DMS53 treated with DMSO at 0.1 percent for 48 hours (cell line): ENCODE data around the gene SKI.
A peak's percentile ranks its signal among the peaks of the same experiment; 100 is the strongest.

Experiments
- DNase-seq: peaks from one replicate; lab custom pipeline; 2025; ENCODE audit not compliant: unreplicated experiment; lab: John Stamatoyannopoulos, UW

Gene SKI

DNA sequence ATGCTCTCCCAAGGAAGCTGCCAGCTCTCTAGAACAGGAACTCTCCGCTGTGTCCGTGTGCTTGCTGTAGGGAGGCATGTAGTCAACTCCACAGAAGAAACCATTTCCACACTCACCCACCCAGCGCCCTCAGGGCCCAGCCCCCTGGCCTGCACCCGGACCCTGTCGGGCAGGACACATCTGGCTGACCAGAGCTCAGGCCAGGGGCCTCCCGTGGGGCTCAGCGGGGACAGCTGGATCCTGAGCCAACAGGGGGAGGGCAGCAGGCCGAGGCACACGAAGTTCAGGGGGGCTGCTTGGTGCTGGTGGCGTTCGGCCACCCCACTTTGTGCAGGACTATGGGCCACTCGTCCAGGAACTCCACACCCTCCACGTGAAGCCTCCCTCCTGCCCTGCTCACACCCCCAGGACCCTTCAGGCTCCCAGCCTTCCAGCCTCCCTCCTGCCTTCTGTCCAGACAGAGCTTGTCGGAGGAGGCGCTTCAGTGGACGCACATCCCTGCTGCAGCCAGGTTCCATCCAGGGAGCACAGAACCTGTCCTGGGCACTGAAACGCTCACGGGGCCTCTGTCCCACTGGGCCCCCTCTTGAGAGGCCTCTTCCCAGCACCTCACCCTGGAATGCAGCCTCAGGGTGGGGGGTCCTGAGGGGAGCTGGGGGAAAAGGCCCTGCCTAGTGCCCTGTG is 18.6 kb upstream of the SKI start:
- no peak for DNase-seq

DNA sequence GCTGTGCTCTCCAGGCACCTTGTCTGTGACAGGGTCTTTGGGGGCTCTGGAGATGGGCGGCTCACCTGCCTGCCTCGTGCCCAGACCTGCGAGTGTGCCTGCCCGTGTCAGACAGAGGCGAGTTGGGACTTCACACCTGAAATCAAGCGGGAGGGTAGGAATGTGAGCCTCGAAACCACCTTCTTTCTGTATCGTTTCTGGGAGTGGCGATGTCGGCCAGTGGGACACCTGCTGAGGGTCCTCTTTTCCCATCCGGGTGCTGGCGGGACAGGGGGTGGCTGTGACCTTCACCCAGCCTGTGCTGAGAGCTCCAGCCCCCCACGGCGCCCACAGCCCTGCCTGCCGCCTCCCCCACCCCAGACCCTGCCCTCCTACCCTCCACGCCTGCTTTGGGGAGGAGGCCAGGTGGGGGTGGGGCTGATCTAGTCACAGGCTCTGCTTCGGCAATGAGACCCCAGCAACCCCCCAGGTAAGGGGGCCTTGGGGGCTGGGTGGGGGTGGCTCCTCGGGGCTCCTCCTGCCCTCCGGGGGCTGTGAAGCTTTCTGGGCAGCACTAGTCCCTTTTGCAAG is 17.9 kb upstream of the SKI start:
- DNase-seq = no peak

DNA sequence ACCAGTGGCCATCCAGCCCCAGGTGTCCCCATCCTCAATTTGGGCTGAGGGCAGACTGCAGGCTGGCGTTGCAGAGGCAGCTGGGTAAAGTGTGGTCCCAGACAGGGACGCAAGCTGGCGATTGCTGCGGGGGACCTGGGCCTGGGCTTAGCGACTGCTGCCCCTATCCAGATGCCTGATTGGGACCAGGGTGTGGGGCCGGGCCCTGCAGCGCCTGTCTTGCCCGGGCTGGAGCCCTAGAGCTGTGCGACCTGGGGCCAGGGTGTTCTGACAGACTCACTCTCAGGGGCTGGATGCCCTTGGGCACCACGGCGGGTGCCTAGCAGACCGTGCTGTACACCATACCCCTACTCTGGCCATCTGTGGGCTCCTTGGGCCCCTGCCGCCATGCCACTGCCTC is 17.3 kb upstream of the SKI start:
- DNase-seq = no peak

DNA sequence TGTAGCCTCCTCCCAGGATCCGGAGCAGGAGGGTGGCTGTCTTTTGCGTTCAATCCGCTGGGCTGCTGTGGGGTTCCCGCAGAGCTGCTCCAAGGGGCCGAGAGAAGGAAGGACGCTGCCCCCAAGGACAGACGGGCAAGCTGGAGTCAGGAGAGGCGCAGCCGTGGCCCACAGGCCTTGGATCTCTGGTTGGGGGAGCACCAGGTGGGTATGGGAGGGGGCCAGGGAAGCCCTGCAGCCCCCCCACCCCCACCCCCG is 15.9 kb upstream of the SKI start:
- DNase-seq = no peak

DNA sequence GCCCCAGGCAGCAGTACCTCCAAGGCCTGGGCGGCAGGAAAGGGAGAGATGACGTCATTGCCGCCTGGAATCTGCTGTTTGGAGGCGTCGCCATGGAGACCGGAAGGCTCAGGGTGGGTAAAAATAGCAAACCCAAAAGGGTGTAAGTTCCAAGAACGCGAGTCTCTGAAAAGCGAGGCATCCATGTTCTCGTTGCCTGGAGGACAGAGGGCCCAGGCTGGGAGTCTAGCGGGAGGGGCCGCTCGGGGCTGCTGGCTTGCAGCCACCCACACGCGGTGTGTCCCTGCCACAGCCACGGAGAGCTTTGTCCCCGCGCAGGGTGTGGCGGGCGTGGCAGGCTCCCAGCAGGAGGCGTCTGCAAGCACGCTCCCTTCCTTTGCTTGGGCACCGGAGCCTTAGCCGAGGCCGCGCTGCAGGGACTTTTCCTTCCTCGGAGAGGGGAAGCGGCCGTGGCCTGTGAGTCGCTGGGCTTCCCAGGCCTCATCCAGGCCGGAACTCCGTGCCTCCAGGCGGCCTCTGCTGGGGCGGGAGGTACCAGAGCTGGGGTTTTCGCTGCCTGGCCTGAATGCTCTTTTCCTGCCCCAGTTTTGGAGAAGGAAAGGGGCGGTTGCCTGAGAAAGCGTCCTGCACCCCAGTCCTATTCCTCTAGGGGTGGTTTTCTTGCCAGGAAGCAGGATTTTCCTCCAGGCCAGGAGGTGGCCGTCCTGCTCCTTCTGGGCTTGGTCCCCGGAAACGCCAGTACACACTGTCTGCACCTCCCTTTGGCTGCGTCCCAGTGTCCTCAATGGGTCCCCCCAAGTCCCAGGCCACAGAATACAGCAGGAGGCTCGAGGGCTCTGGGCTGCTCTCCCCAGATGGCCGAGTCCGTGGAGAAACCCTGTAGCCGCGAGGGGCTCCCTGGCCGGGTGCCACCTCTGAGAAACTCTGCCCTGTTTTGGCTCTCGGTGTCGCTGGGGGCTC is 15.3 kb upstream of the SKI start:
- peak; percentile 70 for DNase-seq

DNA sequence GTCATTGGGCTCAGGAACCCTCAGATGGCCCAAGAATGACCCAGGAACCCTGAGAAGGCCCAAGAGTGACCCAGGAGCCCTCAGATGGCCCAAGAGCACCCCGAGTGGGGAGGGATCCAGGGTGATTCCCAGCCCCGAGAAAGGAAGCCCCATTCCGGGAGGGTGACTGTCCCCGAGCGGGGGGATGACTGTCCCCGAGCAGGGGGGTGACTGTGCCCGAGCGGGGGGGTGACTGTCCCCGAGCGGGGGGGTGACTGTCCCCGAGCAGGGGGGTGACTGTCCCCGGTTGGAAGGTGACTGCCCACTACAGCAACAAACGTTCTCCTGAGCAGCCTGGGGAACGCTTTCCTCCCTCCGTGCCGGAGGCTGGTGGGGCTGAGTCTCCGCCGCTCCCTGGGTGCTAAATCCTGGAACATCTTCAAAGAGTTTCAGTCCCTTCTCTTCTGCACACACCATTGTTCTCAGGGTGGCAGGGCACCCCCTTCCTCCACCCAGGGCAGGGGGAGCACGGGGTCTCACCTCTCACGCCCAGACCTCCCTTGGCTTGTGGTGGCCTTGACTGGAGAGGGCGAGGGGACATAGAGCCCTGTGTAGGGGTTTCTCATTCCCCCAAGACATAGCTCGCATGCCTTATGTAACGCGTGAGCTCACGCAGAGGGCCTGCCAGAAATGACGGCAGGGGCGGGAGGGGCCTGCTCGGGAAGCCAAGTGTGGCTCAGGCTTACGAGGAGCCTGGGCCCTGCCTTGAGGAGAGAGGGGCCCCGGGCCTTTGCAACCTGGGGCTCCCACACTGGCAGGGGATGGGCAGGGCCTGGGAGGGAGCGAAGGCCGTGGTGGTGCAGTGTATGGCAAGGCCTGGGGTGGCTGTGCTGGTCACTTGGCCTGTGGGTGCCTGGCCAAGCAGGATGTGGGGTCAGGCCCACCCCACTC is 14.3 kb upstream of the SKI start:
- no peak for DNase-seq

DNA sequence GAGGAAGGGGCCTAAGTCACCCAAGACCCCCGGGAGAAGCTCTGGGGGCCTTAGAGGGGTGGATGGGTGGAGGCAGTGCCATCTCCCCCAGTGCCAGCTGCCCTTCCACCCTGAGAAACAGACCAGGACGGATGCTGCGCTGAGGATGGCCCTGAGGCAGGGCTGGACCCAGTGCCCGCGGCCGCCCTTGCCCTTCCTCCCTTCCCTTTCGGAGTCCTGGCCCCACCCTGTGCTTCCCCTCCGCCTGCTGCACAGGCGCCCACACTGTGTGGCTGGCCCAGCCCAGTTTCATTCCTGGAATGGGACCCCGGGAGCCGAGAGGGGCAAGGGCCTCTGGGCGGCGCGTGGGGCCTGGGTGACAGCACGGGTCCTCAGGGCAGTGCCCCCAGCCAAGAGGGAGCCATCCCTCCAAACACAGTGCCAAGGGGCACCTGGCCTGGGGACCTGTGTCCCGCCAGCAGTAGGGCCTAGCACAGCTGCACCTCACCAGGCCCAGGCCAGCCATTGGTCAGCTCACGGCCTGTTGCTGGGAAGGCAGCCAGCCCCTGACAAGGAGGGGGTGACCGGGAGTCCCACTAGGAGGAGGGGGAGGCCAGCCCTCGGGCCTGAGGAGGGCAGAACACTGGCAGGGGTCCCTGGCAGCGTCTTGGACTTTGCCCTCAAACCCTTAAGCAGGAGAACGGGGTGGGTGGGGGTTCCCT is 13.4 kb upstream of the SKI start:
- no peak for DNase-seq

DNA sequence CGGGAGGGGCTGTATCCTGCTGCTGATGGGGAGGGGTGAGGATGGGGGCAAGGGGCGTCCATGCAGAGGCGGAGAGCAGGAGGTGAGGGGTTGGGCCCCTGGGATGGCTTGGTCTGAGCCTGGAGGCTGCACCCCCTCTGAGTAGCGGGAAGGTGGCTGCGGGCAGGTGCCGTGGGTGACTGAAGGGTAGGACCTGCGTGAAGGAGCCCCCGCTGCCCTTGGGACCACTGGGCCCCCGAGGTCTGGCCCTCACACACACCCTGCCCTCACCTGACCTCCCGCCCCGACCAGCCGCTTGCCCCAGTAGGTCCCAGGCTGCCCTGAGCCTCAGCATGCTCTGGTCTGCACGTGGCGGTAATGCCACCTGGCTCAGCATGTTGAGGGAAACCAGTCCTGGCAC is 12.8 kb upstream of the SKI start:
- DNase-seq = no peak

DNA sequence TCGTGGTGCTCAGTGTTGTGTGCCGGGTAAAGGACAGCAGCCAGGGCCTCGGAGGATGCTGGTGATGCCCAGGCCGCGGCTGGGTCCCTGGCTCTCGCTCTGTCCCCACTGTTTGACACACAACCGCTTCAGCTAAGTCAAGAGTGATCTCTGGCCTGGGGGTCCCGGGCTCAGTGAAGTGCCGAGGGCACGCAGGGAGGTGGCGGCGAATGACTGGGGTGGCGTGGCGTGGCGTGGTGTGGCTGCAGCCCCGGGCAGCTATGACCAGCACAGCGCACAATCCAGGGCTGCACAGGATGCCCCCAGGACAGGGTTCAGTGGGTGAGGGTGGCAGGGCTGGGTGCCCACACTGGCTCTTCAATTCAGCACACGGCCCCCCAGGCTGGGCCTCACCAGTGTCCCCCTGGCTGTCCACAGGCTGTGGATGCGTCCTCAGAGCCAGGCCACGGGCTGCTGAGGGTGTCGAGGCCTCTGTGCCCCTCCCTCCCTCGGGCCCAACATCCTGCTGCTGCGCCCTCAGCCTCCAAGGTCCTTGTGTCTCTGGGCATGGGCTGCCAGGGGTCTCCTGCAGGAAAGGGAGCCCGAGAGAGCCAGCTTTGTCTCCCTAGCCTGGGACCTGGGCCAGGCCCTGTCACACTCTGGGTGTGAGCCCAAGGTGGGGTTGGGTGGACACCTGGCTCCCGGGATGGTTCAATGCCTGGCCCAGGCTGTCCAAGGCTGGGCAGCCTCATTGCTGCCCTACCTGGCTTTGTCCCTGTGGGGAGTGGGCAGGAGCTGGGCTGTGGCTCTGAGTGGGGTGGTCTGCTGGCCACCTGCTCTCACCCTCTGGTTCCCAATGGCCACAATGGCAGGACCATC is 12.0 kb upstream of the SKI start:
- no peak for DNase-seq

DNA sequence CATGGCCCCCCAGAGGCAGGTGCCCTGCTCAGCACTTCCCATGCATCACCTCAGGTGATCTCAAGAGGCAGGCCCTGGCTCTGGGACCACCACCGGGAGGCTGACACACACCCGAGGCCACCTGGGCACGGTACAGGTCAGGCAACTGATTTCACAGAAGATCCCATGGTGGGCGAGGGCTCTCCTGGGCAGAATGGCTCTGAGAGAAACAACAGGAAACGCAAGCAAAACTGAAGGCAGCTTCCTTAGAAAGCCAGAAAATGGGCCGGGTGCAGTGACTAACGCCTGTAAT is 11.4 kb upstream of the SKI start:
- DNase-seq = no peak

DNA sequence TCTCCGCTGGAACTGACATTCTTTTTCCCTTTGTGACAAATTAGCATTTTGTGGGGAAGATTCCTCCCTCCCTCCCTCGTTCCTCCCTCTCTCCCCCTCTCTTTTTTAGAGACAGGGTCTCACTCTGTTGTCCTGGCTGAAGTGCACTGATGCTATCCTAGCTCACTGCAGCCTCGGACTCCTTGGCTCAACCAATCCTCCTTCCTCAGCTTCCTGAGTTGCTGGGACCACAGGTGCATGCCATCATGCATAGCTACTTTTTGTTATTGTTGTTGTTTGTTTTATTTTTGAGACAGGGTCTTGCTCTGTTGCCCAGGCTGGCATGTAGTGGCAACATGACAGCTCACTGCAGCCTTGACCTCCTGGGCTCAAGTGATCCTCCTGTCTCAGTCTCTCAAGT is 6.8 kb upstream of the SKI start:
- no peak for DNase-seq

DNA sequence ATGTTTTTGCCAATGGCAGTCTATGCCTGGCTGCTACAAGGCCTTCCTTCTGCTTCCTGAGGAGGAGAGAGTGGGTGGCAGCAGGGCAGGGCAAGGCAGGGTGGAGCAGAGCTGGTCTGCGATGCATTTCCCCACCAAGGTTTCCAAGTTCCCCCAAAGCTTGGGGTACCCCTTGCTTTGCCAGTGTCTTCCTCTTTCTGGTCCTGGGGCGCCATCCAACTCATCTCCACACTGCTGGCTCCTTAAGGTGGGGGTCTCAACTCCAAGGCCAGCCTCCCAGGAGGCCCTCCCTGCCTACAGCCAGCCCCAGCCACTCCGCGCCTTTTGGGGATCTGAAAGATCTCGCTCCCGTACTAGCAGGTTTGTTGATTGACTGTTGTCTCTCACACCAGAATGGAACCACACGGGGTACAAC is 3.9 kb upstream of the SKI start:
- no peak for DNase-seq

DNA sequence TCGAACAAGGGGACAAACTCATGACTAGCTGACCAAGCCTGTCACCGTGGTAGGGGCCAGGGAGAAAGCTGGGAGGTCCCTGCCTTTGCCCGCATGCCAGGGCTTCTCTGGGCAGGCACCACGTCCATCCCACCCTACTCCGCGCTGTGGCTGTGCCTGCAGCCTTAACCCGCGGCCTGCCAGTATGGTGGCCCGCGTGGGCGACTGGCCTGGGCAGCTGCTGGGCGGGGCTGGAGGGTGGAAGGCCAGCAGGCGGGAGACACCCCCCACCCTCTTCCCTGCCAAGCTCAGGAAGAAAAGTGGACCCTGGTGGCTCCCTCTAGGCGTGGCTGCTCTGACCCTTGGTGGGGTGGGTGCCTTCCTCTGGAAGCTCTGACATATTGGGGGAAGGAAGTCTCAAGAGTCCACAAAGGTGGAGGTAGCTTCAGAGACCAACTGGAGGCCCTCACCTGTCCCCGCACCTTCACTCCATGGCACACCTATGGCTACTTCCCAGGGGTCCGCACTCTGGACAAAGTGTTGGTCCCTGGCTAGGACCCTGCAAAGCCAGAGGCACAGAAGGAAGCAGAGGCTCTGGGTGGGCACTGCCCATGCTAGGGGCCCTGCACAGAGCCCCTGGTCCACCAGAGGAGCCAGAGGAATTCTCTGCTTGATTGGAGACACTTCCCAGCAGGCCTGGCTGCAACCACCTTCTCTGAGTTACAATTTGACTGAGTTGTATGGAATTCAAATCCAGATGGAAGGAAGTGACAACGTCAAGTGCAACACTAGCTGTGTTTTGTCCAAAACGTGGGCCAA is 3.3 kb upstream of the SKI start:
- DNase-seq = no peak

DNA sequence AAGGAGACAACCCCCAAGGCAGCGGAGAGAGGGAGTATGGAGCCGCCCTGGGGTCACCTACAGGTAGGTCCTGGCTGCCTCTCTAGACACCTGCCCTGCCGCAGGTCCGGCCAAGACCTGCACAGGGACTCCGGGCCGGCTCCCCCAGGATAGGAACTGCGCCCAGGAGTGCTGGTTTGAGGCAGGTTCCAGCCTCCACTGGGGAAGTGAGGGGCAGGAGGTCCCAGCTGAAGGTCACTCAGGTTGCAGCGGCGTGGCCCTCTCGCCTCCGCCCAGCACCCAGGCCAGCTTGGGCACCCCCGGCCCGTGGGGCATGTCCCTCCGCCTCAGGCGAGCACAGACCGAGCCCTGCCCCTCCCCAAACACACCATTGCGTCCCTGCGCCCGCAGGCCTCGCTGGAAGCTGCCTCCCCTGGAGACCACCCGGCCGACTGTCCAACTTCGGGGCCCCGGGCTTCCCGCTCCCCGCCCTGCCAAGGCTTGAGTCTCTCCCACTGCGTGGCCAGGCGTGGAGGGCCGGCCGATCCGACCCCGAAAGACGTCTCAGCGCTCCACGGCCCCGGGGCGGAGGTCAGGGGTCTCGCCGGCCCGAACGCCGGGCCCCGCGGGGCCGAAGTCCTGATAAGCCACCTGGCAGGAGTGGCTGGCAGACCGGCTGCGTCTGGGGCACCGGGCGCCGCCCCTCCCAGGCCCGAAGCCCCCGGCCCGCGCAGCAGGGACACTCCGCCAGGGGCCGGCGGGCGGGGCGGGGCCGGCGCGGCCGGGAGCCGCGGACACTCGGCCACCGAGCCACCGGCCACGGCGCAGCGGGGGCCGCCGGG is 1.4 kb upstream of the SKI start:
- DNase-seq = no peak

DNA sequence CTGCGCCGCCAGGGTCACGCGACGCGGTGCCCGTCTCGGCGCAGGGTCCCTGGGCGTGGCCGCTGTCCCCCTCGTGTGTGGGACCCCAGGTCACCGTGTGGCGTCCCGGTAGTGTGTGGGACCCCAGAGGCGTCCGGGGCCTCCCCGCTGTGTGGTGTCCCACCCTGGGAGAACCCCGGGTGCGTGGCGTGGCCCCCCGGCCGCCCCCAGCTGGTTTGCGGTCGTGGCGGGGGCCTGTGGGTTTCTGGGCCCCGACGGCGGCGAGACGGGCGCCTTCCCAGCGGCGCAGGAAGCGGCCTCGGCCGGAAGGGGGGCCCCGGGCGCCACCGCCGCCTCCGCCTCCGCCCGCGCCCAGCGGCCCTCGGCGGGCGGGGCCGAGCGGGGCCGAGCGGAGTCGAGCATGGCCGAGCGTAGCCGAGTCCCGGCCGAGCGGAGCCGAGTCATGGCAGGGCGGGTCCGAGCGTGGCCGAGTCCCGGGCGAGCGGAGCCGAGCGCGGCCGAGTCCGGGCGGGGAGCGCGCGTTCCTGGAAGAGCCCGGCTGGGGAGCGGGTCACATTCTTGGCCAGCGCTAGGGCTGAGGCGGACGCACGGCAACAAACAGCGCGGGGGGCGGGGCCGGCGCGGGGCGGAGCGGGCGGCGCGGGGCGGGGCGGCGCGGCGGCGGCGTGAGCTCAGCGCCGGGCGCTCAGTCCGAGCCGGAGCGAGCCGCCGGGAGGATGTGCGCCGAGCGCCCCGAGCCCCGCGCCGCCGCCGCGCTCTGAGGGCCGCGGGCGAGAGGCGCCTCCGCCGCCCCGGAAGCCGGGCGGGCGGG is 568 bp upstream of the SKI start:
- DNase-seq = peak; percentile 92

DNA sequence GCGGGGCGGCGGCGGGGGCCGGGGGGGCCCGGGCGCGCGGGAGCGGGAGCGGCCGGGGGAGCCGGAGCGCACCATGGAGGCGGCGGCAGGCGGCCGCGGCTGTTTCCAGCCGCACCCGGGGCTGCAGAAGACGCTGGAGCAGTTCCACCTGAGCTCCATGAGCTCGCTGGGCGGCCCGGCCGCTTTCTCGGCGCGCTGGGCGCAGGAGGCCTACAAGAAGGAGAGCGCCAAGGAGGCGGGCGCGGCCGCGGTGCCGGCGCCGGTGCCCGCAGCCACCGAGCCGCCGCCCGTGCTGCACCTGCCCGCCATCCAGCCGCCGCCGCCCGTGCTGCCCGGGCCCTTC is 546 bp downstream of the SKI start:
- DNase-seq = no peak

DNA sequence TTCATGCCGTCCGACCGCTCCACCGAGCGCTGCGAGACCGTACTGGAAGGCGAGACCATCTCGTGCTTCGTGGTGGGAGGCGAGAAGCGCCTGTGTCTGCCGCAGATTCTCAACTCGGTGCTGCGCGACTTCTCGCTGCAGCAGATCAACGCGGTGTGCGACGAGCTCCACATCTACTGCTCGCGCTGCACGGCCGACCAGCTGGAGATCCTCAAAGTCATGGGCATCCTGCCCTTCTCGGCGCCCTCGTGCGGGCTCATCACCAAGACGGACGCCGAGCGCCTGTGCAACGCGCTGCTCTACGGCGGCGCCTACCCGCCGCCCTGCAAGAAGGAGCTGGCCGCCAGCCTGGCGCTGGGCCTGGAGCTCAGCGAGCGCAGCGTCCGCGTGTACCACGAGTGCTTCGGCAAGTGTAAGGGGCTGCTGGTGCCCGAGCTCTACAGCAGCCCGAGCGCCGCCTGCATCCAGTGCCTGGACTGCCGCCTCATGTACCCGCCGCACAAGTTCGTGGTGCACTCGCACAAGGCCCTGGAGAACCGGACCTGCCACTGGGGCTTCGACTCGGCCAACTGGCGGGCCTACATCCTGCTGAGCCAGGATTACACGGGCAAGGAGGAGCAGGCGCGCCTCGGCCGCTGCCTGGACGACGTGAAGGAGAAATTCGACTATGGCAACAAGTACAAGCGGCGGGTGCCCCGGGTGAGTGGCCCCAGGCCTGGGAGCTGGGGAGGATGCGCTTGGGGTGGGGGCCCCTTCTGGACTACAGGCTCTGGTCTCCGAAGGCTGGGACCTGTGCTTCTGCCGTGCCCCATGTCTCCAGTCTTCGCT is 1.1 kb downstream of the SKI start:
- DNase-seq = peak; percentile 35
